SK-MEL-5 (cell line): ENCODE data around the gene ACER1. TPM values are rescaled to one million over a fixed set of nuclear protein-coding genes. Genes with fewer than 3 reads are reported as not detected.

Experiments used
- DNase-seq: peaks from one replicate; pipeline ENCODE4 v3.0.0-alpha.2; 2016; ENCODE audit warnings: low read depth, low spot score
- in situ Hi-C: cut with HindIII; loops from 2 replicates; pipeline ENCODE4 v1.10.0; 2016; ENCODE audit warnings: low sequenced_read_pairs, high pct_unique_total_duplicates, low pct_unique_long_range_greater_than_20kb
- total RNA-seq: library from RNA; depleted of rRNA; stranded (reverse); fragments of >200 nt; shearing (Covaris generic); gene quantifications from 2 replicates; pipeline ENCODE4 v1.2.3, GENCODE V29; 2014; rRNA removed

Gene ACER1
- total RNA-seq, 1 experiment from 2014 or later: not detected

GRCh38 chr19:6260912-6261650 lies 72.3 kb downstream of the ACER1 start:
- peak; percentile 30 for DNase-seq
- in situ Hi-C loops: no loop called here

- in situ Hi-C loops: no loop called here
- no peak for DNase-seq
Observed at GRCh38 chr19:6260376-6260775, 73.0 kb downstream of the ACER1 start.

GRCh38 chr19:6259312-6259861 lies 74.0 kb downstream of the ACER1 start:
- in situ Hi-C loops: no loop called here

GRCh38 chr19:6258812-6259311 lies 74.5 kb downstream of the ACER1 start:
- in situ Hi-C loops: no loop called here
- no peak for DNase-seq

More at GRCh38 chr19:6259312-6259861, 74.0 kb downstream of the ACER1 start:
- DNase-seq: no peak

Other genes with a start within 250 kb of the ACER1 start
- gene RFX2, start 223.1 kb downstream of the ACER1 start, total RNA-seq: 2.5 and 2.6 TPM in 2 replicates
- not detected in 2 replicates for gene ACSBG2, start 197.9 kb downstream of the ACER1 start, total RNA-seq
- gene MLLT1, start 53.6 kb downstream of the ACER1 start, total RNA-seq: 5.8 and 6.4 TPM in 2 replicates
- 65.0 and 74.3 TPM in 2 replicates for gene CLPP, start 27.9 kb upstream of the ACER1 start, total RNA-seq
- gene ALKBH7, start 39.2 kb upstream of the ACER1 start, total RNA-seq: 28.3 and 29.6 TPM in 2 replicates
- 0.74 and 0.98 TPM in 2 replicates for gene PSPN, start 42.3 kb upstream of the ACER1 start, total RNA-seq
- 37.3 and 39.8 TPM in 2 replicates for gene GTF2F1, start 59.6 kb upstream of the ACER1 start, total RNA-seq
- 73.9 and 80.0 TPM in 2 replicates for gene KHSRP, start 91.2 kb upstream of the ACER1 start, total RNA-seq
- 0.13 TPM in 1 of 2 replicates, not detected in the other for gene SLC25A41, start 100.2 kb upstream of the ACER1 start, total RNA-seq
- gene SLC25A23, start 126.2 kb upstream of the ACER1 start, total RNA-seq: 48.3 and 49.6 TPM in 2 replicates
- 0.24 and 0.58 TPM in 2 replicates for gene CRB3, start 130.7 kb upstream of the ACER1 start, total RNA-seq
- not detected in 2 replicates for gene DENND1C, start 148.2 kb upstream of the ACER1 start, total RNA-seq
- gene TUBB4A, start 168.7 kb upstream of the ACER1 start, total RNA-seq: 19.8 and 24.0 TPM in 2 replicates
- 10.9 and 13.7 TPM in 2 replicates for gene TNFSF9, start 197.4 kb upstream of the ACER1 start, total RNA-seq